ENCODE results near the gene CISH.
A peak's percentile ranks its signal among the peaks of the same experiment; 100 is the strongest.

The CISH gene

GRCh38 chr3:50612970-50613846, 1.6 kb upstream of the CISH start:
- no peak for DNase-seq (ENCODE audit: low read depth in 1 of 2, low spot score in 1 of 2)

DNA sequence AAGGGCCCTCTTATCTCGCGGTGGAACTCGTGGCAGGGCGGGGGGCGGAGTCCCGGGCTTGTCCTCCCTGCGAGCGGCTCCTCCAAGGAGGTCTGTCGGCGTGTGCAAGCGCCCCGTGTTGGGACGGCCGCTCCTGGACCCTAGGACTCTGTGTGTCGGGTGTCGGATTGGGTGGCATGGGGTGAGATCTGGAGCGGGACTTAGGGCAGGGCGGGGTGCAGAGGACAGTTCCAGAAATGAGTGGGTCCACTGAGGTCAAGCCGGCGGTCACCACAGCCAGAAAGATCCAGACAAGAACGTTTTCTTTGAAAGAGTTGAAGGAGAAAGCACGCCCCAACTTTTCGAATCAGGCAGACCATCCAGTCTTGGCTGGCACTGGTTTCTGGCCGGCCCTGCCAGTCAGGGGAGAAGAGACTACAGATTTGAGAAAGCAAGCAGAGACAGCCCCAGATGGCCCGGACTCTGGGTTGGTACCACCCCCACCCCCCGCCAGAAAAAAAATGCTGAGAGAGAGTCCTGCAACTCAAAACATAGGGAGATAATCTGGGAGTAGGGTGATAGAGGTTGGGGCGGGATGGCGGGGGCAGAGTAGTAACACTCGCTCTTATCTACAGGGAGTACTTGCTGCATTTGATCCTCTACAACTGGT, 784 bp upstream of the CISH start:
- DNase-seq (ENCODE audit: low read depth in 1 of 2, low spot score in 1 of 2), result peak in 1 of 2 donors; percentile 11

- DNase-seq (ENCODE audit: low read depth in 1 of 2, low spot score in 1 of 2), result no peak
These were observed 546 bp downstream of the CISH start for GRCh38 chr3:50610992-50611463.

DNA sequence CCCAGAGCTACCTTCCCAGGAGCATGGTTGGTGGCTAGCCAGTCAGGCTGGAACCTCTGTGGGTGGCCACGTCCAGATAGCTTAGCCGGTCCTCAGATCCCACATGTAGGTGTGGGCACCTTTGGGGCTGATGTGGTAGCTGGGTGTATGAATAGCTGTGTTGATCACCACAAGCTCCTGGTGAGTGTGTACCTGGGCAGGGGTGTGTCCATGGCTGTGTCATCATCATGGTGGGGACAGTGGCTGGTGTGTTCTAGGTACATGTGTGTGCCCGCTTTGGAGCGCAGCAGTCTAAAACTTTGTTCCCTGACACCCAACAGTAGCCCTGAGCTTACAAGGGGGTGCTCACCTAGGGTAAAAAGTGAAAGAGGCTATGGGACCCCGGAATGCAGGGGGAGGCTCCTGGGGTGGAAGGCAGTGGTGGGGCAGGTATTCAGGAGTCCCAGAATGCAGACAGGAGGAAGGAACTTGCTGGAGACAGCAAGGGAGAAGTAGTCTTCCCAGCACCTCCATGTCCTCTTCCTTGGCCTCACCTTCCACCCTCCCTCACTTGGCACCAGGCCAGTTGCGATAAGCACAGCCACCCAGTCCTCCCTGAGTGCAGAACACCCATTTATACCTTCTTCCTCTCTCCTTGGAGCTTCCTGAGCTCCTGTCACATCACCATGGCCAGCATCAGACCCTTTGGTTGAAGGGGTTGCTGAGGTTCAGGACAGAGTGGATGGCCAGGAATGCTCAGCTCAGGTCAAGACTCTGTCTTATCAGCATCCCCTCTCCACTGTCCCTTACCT, 1.2 kb downstream of the CISH start:
- peak in 1 of 2 donors; percentile 19 for DNase-seq (ENCODE audit: low read depth in 1 of 2, low spot score in 1 of 2)

GRCh38 chr3:50609763-50610085, 1.9 kb downstream of the CISH start:
- DNase-seq (ENCODE audit: low read depth in 1 of 2, low spot score in 1 of 2), result peak in 1 of 2 donors; percentile 9

- DNase-seq (ENCODE audit: low read depth in 1 of 2, low spot score in 1 of 2), result no peak
These were observed 2.4 kb downstream of the CISH start for GRCh38 chr3:50609071-50609762.

- DNase-seq (ENCODE audit: low read depth in 1 of 2, low spot score in 1 of 2), result no peak
These were observed 3.3 kb downstream of the CISH start for GRCh38 chr3:50608278-50608677.

DNA sequence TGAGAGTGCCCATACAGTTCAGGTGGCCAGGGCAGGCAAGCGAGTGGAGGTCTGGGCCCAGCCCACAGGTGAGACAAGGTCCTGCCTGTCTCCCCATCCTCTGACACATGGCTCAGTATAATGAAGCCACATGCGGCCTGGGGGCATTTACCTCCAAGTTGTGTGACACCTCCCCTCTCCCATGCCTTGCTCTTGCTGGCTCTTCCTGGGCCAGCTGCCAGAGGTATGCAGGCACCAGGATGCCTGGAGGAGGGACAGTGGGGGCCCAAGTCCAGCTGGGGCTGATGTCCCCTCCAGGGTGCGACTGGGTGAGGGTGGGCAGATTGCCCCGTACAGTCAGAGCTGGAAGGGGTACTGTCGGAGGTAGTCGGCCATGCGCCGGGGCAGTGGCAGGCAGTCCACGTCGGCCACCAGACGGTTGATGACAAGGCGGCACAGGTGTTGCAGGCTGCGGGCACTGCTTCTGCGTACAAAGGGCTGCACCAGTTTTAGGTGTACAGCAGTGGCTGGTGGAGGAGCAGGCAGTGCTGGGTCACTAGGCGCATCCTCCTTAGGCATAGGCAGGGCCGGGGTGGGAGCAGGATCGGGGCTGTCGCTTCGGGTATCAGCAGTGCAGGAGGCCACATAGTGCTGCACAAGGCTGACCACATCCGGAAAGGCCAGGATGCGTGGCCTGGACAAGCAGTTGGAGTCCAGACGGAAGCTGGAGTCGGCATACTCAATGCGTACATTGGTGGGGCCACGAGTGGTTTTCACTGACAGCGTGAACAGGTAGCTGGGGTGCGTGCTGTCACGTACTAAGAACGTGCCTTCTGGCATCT, 4.1 kb downstream of the CISH start:
- DNase-seq (ENCODE audit: low read depth in 1 of 2, low spot score in 1 of 2), result no peak

DNA sequence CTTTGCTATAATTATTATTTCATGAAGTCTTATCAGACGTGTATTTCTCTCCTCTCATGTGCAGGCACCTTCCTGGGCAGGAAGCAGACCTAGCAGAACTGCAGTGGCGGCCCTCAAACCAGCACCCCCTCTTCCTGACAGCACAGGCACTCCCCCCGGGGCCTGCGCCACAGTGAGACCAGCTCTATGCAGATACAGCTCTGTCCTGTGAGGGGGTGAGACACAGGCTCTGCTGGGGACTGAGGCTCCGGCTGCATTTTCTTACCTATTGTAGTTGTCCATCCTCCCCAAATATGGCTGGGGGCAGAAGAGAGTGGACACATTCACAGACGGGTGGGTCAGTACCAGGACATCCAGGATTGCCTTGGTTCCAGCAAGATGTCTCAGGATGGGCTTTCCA, 5.0 kb downstream of the CISH start:
- DNase-seq (ENCODE audit: low read depth in 1 of 2, low spot score in 1 of 2), result no peak

GRCh38 chr3:50605901-50606326, 5.7 kb downstream of the CISH start:
- no peak for DNase-seq (ENCODE audit: low read depth in 1 of 2, low spot score in 1 of 2)

DNA sequence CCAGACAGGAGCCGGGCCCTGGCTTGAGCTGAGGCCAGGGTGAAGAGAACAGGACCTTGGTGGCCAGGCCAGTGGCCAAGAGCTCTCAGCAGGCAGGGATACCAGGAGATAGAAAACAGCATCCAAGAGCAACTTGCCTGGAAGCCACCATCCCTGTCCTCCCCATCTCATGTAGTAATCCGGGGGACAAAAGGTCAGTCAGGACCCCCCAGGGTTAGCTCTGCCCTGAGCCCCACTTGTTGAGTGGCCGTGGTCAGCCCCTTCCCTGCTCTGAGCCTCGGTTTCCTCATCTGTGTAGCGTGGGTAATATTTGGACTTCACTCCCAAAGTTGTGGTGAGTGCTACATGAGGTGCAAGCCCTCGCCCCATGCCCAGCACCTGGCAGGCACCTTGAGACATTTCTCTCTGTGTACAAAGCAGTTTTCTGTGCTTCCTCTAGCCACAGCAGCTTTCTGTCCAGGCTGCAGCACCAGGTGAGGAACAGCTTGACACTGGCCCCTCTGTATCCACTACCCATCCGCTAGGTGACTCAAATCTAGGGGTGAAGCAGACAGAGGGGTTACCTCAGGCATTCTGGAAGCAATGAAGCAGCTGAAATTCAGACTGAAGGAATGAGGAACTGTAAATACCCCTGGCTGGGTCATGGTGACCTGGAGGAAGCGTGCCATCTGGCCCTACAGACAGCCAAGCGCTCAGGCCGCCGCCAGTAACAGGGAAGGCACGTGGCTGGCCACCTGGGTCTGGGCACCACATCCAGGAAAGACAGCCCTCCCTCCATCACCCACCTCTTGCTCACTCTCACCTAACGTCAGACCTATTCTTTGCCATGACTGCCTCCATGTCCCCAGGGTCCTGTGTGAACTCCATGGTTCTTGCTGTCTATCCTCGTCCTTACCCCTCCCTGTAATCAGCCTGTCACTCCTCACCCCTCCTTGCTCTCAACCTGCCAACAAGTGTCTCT, 6.7 kb downstream of the CISH start:
- no peak for DNase-seq (ENCODE audit: low read depth in 1 of 2, low spot score in 1 of 2)

GRCh38 chr3:50604110-50604621, 7.4 kb downstream of the CISH start:
- DNase-seq (ENCODE audit: low read depth in 1 of 2, low spot score in 1 of 2), result no peak

- DNase-seq (ENCODE audit: low read depth in 1 of 2, low spot score in 1 of 2), result no peak
These were observed 8.1 kb downstream of the CISH start for GRCh38 chr3:50603261-50604109.

DNA sequence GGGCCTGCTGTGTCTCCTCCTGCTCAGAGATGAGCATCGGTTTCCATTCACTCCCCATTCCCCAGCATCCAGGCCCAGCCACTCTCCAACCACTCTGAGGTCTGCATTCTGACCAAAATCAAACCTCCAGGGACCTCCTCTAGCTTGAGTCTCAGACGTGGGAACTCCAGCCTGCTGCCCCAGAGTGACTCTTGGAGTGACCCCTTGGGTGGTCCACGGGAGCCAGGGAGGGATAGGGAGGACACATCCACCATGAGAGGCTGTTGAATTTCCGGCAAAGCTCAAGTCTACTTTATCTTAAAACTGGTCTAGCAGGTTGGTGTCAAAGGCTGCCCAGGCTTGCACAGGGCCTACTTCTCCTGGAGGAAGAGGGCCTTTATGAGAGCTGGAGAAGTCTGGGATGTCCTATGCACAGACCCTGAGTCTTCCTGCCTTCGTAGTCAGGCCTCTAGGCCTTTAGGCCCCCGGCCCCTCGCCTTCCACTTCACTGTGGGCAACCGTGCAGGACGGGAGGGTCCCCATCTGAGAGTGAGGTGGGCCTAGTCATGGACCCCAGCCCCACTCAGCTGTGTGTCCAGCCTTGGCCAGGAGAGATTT, 8.9 kb downstream of the CISH start:
- no peak for DNase-seq (ENCODE audit: low read depth in 1 of 2, low spot score in 1 of 2)

- DNase-seq (ENCODE audit: low read depth in 1 of 2, low spot score in 1 of 2), result peak; percentile 80 to 81
These were observed 10.6 kb downstream of the CISH start for GRCh38 chr3:50600841-50601591.

GRCh38 chr3:50600141-50600753, 11.3 kb downstream of the CISH start:
- DNase-seq (ENCODE audit: low read depth in 1 of 2, low spot score in 1 of 2), result no peak
